OCI-LY3 (cell line): ENCODE results near the gene MFNG.

ENCODE experiments used
- H2AFZ ChIP-seq: fragments of 200-600, 300-600 bp; shearing (Covaris generic); 2 replicates; pipeline ENCODE4 v1.6.0; 2014; ENCODE audit warnings: antibody characterized with exemption, low read depth, low read length
- H3K27ac ChIP-seq: fragments of 200-600, 300-600 bp; sonication (generic); 2 replicates; pipeline ENCODE4 v1.5.1; 2014; ENCODE audit warnings: mild to moderate bottlenecking, low read length, moderate library complexity, mixed read lengths
- H3K27me3 ChIP-seq: fragments of 200-600, 300-600 bp; sonication (generic); 2 replicates; pipeline ENCODE4 v1.6.1; 2014; ENCODE audit warnings: low read depth, low read length, mixed read lengths
- H3K36me3 ChIP-seq: fragments of 200-600, 300-600 bp; sonication (generic); replicated peaks from 2 replicates; pipeline ENCODE3; 2014; ENCODE audit warnings: low read depth, low read length, mixed read lengths
- H3K4me1 ChIP-seq: fragments of 300-600, 200-600 bp; sonication (generic); 2 replicates; pipeline ENCODE4 v1.6.1; 2014; ENCODE audit warnings: low read length, mixed read lengths
- H3K4me2 ChIP-seq: fragments of 200-600, 300-600 bp; sonication (generic); 2 replicates; pipeline ENCODE4 v1.6.1; 2014; ENCODE audit warnings: low read length, mixed read lengths
- H3K4me3 ChIP-seq: fragments of 300-600, 200-600 bp; sonication (generic); 2 replicates; pipeline ENCODE4 v1.5.1; 2014; ENCODE audit warnings: antibody characterized with exemption, mild to moderate bottlenecking, low read length, moderate library complexity
- H3K79me2 ChIP-seq: fragments of 300-600, 200-600 bp; shearing (Covaris generic); 2 replicates; pipeline ENCODE4 v1.6.1; 2014; ENCODE audit warnings: mild to moderate bottlenecking, low read length, mixed read lengths
- H3K9ac ChIP-seq: fragments of 300-600, 200-600 bp; shearing (Covaris generic); 2 replicates; pipeline ENCODE4 v1.6.0; 2014; ENCODE audit warnings: mild to moderate bottlenecking, low read length, moderate library complexity
- H3K9me3 ChIP-seq: fragments of 200-600, 300-600 bp; shearing (Covaris generic); 2 replicates; pipeline ENCODE4 v1.6.1; 2014; ENCODE audit warnings: low read length, mixed read lengths; ENCODE audit not compliant: insufficient read depth
- H4K20me1 ChIP-seq: fragments of 200-600, 300-600 bp; sonication (generic); 2 replicates; pipeline ENCODE4 v1.6.1; 2016; ENCODE audit warnings: low read length, mixed read lengths; ENCODE audit not compliant: insufficient read depth
- CTCF ChIP-seq: fragments of 200-600, 300-600 bp; sonication (generic); IDR thresholded peaks from 2 replicates; pipeline ENCODE4 v1.5.1; 2014; ENCODE audit warnings: antibody characterized with exemption, low read length, low read depth
- EZH2phosphoT487 ChIP-seq: fragments of 200-600 bp; shearing (Covaris generic); IDR thresholded peaks from 2 replicates; pipeline ENCODE4 v1.6.1; 2018; ENCODE audit warnings: antibody characterized with exemption, mixed run types, low read depth

Gene MFNG

GRCh38 chr22:37480387-37481346 is 5.5 kb downstream of the MFNG start:
- Histone ChIP-seq H3K27ac (no peak overlapping the region), H3K4me1 (peaks cover 9% of the 10 kb centered on the region), H3K36me3 (peaks cover 34% of the 10 kb centered on the region), H3K4me2 (no peak overlapping the region), H3K9ac (no peak overlapping the region), H3K4me3 (no peak overlapping the region), H2AFZ (no peak overlapping the region), H3K9me3 (no peaks in the 10 kb centered on the region), H3K27me3 (no peaks in the 10 kb centered on the region), H4K20me1 (peaks cover 36% of the 10 kb centered on the region), H3K79me2 (peaks cover 59% of the 10 kb centered on the region)
- TF ChIP-seq CTCF (no peak), EZH2phosphoT487 (no peak)

- no peak overlapping the region for H3K4me3 ChIP-seq
- peaks cover 36% of the 10 kb centered on the region for H4K20me1 ChIP-seq
- peaks cover 44% of the 10 kb centered on the region for H3K79me2 ChIP-seq
- TF ChIP-seq CTCF (no peak), EZH2phosphoT487 (no peak)
- no peak overlapping the region for H2AFZ ChIP-seq
- no peak overlapping the region for H3K9ac ChIP-seq
- peaks cover 41% of the 10 kb centered on the region for H3K36me3 ChIP-seq
- H3K4me1 ChIP-seq, result peaks cover 7% of the 10 kb centered on the region
- no peak overlapping the region for H3K4me2 ChIP-seq
- no peaks in the 10 kb centered on the region for H3K9me3 ChIP-seq
- H3K27me3 ChIP-seq, result no peaks in the 10 kb centered on the region
- no peak overlapping the region for H3K27ac ChIP-seq
These were observed 7.0 kb downstream of the MFNG start for GRCh38 chr22:37479196-37479595.

DNA sequence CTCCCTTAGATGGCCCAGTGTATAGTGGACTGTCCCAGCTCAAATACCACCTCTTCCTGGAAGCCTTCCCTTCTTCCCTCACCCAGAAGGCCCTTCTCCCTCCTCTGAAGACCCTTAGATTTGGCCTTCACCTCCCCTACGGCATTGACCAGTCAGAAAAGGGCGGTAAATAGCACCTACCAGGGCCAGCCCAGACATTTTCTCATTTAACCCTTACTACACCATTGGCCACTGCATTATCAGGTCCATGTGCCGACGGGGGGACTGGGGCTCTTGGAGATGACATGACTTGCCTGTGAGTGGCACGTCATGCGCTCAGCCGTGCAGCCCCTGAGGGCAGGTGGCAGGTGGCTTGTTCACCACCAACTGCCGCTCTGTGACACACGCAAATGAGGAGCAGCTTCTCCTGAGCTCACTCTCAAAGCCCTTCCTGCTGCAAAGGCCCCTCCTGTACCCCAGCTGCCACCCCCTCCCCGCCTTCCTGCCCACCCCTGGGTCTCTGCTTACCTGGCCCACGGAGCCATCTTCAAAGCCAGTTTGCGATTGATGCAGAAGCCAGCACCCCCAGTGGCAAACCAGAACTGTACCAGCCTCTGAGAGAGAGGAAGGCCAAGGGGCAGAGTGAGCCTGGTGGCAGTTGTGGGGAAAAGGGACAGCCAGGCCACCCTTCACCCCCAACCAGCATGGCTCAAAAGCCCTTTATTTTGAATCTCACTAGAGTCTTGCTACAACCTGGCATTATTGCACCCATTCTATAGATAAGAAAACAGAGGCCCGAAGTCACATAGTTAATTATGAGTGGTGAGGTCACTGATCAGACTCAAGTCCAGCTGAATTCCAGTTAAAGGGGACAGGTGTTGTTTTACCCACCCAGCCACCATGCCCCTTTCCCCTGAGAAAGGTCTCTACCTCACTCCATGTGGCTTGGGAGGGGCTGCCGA is 9.5 kb downstream of the MFNG start:
- H4K20me1 ChIP-seq, result peaks cover 19% of the 10 kb centered on the region
- TF ChIP-seq CTCF (no peak), EZH2phosphoT487 (no peak)
- H3K27ac ChIP-seq, result no peak overlapping the region
- no peaks in the 10 kb centered on the region for H3K4me1 ChIP-seq
- H3K4me2 ChIP-seq, result no peak overlapping the region
- no peak overlapping the region for H2AFZ ChIP-seq
- peaks cover 49% of the 10 kb centered on the region for H3K36me3 ChIP-seq
- H3K27me3 ChIP-seq, result no peaks in the 10 kb centered on the region
- peaks cover 18% of the 10 kb centered on the region for H3K79me2 ChIP-seq
- no peaks in the 10 kb centered on the region for H3K9me3 ChIP-seq
- no peak overlapping the region for H3K4me3 ChIP-seq
- no peak overlapping the region for H3K9ac ChIP-seq

- Histone ChIP-seq H3K4me3 (no peak overlapping the region), H3K36me3 (peaks cover 56% of the 10 kb centered on the region), H3K9ac (no peak overlapping the region), H3K9me3 (no peaks in the 10 kb centered on the region), H3K27ac (no peak overlapping the region), H2AFZ (no peak overlapping the region), H3K79me2 (no peaks in the 10 kb centered on the region), H3K27me3 (no peaks in the 10 kb centered on the region), H4K20me1 (peaks cover 9% of the 10 kb centered on the region; the same call in 1 of the 2 replicates), H3K4me2 (no peak overlapping the region), H3K4me1 (no peaks in the 10 kb centered on the region)
- no peak for TF ChIP-seq EZH2phosphoT487
- TF ChIP-seq CTCF, result no peak
These were observed 11.6 kb downstream of the MFNG start for GRCh38 chr22:37474447-37475090.
